CD4-positive, alpha-beta T cell treated with Interferon alpha-2 for 1 hour (primary cell): Measurements from ENCODE around the gene AKT1S1.
"Not testable (repeated sequence)": the region's sequence is repeated elsewhere in the genome, so short reads cannot be mapped to it uniquely, and the experiment has no call there.

Experiments used
- DNase-seq, 2 donors: peaks; one replicate each; pipeline ENCODE4 v3.0.0-alpha.2; 2020 to 2022

AKT1S1 gene

DNA sequence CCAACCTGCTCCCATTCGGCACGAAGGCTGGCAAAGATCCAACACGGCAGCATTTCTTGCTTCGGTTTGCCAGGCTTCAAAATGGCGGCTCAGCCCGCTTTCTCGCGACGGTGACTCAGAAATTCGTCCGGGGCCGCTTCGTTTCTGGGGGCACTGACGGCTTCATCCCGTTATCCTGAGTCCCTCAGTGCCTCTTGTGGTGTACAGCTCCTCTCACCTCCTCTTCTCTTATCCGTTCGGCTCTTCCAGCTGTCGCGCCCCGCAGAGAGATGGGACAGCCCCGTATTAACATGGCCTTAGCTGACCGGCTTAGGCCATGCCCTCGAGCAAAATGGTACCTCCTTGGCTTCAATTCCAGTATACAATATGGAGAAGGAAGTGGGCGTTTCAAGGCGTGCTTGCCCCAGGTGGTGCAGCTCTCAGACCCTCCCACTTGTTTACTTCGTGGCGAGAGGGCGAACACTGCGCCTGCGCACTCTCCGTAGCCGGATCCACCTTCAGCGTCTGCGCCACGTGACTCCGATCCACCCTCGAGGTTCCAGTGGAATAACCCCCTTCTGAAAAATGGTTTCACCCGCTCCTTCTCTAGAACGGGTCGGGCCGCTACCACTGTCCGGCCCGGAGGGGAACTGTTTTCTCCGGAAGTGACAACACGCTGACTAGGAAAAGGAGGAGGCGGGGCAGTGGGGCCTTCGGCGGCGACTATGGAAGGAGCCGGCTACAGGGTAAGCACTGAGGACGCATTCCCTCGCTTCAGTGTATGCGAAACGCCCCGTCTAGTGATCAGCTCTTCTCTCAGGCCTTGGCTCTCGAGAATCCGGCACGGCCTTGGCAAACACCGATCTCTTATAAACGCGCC lies at the start of gene AKT1S1, which contains the start of gene TBC1D17:
Gene AKT1S1 (minus strand): TSS at position 336 of the 859 bp plus-strand sequence. CDS start 4,060 bp downstream, outside the sequence.
Gene TBC1D17 (plus strand): TSS at position 683 of the 859 bp plus-strand sequence. CDS start 22 bp downstream, at position 705.
- peak; percentile 100 for DNase-seq

DNA sequence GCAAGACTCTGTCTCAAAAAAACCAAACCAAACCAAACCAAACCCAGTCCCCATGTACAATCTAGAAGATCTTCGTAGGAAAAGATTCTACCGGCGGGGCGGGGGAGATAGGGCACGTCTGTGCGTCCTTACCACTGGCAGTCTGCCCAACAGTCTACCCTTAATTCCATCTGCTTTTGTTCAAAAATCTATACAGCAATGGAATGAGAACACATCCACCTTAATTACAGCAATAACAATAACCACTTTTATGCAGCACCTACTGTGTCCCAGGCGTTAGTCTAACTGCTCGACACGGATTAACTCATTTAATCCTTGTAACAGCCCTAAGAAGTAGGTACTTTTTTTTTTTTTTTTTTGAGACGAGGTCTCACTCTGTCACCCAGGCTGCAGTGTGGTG lies 49.4 kb upstream of the AKT1S1 start:
- DNase-seq = no peak

DNA sequence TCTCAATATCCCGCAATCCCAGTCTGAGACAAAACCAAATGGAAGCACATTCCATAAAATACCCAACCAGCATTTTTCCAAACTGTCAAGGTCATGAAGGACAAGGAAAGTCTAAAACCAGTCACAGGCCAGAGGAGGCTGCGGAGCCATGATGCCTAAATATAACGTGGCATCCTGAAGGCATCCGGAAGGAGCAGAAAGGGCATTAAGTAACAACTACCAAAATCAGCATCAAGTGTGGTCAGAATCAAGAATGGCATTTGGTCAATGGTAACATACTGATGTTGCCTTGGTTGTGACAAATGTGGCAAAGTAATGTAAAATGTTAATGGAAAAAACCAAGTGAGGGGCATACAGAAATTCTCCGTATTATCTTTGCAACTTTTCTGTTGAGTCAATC lies 48.3 kb upstream of the AKT1S1 start:
- DNase-seq = no peak

DNA sequence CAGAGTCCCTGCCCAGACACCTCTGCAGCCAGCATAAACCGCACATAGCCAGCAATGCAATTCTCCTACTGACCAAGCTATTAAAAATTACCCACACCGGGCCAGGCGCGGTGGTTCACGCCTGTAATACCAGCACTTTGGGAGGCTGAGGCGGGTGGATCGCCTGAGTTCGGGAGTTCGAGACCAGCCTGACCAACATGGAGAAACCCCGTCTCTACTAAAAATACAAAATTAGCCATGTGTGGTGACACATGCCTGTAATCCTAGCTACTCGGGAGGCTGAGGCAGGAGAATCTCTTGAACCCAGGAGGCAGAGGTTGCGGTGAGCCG lies 47.7 kb upstream of the AKT1S1 start:
- DNase-seq = not testable (repeated sequence)

DNA sequence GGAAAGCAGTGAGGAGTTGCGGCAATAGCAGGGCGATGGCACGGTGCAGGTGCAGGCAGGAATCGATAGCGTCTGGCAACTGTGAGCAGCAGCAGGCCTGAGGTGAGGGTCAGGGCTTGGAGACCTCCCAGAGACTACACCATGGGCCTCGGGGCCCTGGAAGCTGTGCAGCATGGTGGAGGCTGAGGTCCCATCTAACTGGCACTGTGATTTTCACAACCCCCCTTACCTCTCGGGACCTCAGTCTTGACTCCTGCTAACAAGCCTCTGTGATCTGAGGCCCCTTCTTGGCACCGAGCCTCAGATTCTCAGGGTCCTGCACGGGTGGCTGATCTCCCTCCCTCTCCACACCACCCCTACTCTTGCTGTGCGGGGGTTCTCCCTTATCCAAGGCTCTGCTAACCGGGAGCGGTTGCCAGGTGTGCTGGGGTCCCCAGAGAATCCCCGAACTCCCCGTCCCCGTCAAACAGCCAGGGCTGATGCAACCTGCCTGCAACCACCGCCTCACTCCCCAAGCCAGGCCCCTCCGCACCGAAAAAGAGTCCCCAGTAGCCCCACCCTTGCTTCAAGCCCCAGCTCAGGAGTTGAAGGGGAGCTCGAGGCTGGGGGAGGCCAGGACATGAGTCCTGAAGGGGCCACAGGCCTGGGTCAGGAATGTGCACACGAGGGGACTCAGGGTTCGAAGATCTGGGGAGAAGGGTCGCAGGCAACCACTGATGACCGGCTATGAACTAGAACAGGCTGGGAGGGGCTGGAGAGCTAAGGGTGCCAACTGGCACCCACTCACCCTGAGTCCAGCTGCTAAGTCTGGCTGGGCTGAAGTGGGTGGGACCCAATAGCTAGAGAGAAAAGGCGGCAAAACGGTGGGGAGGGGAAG lies 47.1 kb upstream of the AKT1S1 start:
- no peak for DNase-seq

DNA sequence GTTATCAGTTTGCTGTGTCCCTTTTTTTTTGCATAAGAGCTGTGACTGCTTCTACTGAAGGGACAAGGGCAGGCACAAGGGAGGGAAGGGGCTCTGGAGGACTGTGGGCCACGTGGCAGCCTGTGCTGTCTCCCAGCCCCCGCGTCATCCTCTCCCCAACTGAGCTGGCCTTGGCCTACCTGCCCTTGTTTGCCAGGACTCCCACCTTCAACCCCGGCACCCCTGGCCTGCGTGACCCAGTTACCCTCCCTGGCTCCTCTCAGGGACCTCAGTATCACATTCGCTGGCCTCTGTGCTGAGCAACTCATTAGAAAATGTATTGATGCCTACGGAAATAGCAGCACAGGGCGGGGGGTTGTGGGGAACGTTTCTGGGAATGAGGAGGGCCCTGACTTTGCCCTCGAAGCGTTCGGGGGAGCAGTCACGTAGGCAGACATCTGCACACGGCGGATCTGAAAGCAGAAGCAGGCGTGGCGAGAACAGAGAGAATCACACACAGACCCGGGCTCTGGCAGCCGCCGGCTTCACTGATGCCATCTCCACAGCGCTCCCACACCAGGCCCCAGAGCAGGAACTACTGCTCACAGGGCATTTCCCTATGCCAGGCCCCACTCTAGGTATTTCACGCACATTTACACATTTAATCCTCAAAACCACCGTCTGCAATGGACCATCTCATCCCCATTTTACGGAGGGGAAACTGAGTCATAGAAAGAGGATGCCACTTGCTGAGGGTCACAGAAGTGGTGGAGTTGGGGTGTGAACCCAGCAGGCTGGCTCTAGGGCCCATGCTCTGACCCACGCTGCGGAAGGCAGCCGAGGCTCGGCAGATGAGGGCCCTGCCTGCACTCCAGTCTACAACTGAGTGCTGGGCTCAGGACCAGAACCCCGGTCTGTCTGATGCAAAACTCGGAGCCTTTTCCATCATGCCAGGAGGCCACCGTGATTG lies 46.2 kb upstream of the AKT1S1 start:
- DNase-seq = no peak

DNA sequence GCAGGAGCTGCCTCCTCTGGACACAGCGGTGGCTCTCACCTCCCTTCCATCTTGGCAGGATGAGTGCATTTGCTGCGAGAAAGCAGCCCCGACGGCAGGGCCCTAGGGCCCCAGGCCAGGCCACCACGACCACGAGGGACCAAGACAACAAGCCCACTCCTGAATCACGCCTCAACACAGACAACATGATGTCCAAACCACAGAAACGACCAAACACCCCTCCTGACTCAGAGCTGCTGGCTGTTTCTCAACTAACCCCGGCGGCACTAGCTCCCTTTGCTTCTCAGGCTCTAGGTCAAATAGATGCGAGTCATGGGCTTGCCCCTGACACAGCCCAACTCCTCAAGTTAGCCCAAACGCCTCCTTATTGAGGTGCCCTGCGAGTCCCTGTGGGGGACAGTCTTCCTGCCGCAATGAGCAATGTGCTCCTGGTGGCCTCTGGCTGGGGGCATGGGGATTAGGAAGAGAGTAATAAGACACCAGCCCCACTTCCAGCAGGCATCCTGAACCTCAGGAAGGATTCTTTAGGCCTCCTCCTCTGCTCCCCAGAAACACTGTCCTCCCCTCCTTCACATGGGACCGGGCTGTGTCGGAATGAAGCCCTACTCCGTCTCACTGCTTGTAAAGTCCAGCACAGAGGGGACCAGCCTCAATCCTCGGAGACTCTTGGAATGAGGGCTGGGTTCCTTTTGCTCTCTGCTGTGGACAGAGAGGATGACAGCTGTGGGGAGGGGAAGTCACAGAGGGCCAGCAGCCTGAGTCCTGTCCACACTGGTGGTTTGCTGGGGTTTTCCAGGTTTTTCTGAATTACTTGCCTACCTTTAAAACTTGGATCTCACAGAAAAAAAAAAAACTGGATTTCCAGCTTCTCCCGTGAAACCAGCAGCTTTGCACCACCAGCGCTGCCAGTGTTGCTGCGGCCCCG lies 45.0 kb upstream of the AKT1S1 start:
- no peak for DNase-seq

DNA sequence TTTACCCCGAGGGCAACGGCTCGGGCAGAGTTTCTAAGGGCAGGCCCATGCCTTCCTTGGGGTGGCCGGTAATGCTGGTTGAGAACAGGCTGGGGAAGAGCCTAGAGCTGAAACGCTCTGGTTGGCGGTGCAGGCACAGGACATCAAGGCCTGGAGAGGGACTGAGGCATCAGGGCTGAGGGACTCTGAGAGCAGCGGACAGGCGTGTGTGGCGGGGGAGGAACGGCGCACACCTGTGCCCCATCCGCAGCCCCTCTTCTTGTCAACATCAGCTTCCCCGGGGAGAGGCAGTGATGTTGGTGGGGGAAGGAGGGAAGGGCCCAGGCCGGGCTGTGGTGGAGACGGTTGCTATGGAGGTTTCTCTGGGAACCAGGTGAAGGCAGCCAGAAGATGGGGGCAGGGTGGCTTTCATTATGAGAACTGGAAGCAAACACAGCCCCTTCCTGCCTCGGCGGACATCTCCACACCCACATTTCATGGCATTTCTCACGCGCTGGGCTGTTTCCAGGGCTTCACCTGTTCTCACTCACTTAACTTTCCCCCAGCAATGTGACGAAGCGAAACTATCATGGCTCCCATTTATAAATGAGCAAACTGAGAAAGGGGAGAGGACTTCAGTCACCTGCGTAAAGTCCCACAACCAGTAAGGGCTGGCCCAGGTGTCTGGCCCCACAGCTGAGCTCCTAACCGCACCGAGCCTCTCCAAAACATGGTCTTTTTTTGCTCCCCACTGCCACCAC lies 43.6 kb upstream of the AKT1S1 start:
- DNase-seq = no peak

DNA sequence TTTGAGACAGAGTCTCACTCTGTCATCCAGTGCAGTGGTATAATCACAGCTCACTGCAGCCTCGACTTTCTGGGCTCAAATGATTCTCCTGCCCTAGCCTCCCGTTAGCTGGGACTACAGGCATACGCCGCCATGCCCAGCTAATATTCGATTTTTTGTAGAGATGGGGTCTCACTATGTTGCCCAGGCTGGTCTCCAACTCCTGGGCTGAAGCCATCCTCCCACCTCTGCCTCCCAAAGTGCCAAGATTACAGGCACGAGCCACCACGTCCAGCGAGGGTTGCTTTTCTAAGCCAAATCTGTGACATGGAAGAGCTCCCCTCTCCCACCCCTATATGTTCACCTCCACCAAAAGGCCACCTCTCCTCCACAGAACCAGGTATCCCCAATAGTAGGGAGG lies 40.9 kb upstream of the AKT1S1 start:
- no peak for DNase-seq

DNA sequence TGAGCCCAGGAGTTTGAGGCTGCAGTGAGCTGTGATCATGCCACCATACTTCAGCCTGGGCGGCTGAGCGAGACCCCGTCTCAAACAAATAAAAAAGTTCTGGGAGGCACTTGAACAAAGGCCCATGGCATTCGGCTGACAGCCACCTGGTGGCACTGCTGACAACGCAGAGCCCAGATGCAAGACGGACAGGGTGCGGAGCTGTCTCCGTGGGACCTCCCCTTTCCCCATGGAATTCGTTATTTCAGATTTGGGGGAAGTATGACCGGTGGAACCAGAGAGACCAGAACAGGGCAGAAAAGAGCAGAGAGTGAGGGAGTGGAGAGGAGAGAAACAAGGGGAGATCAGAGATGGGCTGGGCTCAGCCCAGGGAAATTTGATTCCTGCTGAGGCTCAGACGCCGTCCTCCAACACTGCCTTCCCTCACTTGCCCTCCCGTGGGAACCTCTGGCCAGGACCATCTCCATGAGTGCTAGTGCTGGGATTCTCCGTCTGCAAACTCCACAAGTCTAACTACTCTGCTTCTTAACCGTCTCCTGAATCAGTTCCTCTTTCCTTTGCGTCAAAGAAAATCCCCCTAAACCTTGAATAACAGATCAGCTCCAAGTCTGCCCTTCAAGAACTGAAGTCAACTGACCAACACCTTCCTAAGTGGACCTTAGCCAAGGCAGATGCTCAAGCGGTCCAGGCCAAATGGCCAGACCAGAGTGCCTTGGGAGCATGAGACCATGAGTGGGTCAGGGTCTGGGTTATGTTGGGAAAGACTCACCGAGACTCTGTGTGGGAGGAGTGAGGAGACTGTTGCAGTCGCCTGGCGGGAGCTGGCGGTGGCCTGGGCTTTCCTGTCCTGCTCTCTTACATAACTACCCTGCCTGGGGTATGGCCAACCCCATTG lies 39.9 kb upstream of the AKT1S1 start:
- no peak for DNase-seq

DNA sequence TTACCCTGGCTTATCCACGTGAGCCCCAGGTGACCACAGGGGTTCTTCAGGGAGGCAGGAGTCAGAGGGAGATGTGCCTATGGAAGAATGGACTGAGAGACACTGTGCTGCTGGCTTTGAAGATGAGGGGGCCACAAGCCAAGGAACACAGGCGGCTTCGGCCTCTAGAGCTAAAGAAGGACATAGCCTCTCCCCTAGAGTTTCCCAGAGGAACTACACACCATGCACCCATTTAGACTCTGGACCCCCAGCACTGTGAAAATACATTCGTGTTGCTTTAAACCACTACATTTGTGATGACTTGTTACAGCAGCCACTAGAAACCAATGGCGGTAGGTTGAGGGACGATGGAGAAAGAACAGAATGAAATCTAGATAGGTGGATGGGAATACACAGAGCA lies 38.1 kb upstream of the AKT1S1 start:
- no peak for DNase-seq

DNA sequence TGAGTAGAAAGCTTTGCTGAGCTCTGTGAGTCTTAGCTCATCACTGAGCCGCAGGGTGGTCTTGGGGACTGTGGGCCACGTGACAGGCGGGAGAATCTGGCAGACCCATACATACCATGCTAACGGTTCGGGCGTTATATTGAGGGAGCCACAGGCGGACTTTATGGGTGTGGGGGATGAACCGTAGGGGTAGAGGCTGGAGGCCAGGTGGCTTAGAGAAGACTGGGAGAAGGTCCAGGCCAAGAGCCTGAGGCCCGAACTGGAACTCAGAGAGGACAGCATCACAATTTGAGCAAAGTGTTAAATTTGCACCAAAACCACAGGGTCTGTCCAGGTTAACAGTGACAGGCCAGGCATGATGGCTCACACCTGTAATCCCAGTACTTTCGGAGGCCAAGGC lies 36.6 kb upstream of the AKT1S1 start:
- DNase-seq = no peak

DNA sequence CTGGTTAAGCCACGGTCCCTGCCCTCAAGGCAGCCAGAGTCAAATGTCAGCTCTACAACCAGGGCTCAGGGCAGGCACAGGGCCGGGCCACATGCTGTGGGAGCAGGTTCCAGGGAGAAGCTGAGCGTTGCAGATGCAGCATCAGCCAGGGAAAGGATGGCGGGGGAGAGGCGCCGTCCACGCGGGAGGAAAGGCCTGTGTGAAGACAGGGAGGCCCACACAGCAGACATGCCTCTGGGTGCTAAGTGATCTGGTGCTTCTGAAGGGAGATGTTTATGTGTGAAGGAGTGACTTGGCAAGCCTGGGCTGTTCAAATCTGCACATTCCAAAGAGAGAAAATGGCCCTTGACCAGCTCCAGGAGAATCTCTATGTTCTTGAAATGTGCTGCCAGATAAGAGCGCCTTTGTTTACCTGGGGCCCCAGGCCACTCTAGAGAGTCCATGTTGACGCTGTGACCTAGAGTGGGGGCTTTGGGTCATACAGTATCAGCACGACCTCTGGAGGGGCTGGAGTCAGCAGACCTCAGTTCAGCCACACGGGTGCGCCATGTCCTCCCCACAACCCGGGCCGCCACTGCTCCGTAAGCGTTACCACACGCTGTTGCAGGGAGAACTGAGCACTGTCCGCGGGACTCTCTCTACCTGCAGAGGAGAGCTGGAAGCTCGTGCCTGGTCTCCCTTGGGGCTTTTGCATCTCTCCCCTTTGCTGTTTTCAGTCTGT lies 36.0 kb upstream of the AKT1S1 start:
- DNase-seq = no peak

DNA sequence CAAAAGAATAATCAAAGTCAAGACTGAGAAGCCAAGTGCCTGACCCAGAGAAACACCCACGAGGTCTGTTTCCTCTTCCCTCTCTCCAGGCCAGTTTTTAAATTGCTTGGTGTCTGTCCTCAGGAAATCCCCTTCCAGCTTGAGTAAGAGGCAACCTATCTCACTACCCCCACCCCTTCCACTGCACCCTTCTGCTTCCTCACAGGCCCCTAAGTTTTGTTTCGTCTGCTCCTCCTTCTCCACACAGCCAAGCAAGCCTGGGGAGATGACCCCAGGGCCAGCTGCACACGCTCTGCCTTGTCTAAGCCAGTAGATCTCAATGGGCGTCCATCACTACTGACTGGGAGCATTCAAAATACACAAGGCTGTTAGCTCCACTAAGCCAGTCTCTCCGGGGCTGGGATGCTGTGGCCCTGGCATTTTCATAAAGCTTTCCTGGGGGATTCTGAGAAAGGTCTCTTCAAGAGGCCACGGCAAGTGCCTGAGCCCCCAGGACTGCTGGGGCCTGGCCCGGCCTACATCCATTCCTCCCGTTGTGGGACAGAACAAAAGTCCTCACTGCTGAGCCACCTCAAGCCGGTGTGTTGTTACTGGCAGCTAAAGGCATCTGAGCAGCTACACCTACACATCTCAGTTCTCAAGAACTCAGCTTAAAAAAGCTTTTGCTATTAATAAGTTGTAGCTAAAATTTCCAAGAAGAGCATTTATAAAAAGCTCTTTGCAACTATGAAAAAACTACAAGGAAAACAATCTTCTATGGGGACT lies 34.4 kb upstream of the AKT1S1 start:
- peak; percentile 48 to 66 for DNase-seq

DNA sequence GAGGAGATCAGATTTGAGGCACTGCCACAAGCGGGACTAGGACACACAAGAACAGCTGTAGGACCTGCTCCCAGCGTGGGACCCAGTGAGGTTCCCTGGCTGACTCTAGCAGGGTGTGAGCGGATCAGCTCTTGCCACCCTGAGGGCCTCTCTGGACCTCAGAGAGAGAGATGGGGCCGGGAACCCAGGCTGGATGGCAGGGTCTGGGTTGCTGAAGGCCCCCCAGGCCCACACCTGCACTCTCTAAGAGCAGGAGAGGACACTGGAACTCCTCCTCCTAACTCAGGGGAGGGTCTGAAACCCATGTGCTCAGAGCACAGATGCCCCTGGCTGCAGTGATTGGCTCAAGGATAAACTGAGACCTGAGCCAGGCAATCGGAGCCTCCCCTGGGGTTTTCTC lies 33.0 kb upstream of the AKT1S1 start:
- no peak for DNase-seq

DNA sequence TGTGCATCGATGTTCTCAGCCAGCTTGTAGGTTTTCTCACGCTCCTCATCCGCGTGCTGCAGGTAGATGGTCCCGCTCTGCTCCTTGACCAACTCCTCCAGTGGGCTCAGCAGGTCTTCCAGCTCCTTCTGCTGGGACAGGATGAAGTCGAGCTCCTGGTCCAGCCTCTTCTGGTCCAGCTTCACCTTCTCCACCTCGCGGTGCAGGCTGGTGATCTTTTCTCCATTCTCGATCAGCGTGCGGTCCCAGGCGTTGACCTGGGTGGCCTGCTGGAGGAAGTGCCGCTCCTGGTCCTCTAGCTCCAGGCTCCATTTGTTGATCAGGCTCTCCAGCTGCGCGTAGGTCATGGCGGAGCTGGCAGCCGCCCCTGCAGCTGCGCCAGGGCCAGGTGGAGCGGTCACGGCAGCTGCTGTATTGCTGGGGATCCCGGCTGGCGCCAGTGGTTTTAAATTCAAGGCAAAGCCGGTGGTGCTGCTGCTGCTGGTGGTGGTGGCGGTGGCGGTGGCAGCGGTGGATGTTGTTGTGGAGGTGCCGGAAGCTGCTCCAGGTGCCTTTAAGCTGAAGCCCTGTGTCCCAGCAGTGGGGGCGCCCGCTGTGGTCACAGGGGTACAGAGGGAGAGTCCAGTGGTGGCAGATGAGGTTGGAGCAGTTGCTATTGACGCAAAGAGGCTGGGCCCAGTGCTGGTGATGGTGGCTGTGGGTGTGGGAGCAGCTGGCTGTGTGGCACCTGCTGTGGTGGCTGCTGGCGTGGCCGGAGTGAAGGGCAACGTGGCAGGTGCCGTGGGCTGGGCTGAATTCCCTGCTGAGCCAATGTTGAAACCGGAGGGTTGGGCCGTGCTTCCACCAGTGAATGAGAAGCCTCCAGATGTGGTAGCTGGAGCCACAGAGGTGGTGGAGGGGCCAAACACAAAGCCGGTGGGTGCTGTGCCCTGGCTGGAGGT lies 31.6 kb upstream of the AKT1S1 start:
- DNase-seq = no peak
